GM21786 (cell line): ENCODE data around the gene RAB40B.

Experiments used
- ATAC-seq: cut with Tn5 transposase; IDR thresholded peaks from one replicate; pipeline ENCODE4 v1.9.1; 2021; ENCODE audit not compliant: unreplicated experiment

RAB40B gene

GRCh38 chr17:82653651-82654528 is 44.6 kb downstream of the RAB40B start:
- ATAC-seq = no peak

- no peak for ATAC-seq
These were observed 47.8 kb downstream of the RAB40B start for GRCh38 chr17:82650723-82651122.

GRCh38 chr17:82649501-82650261 is 48.8 kb downstream of the RAB40B start:
- no peak for ATAC-seq

GRCh38 chr17:82648742-82649331 is 49.7 kb downstream of the RAB40B start:
- no peak for ATAC-seq

- ATAC-seq = peak; percentile 90
These were observed 50.3 kb downstream of the RAB40B start, which contains the start of gene WDR45B for GRCh38 chr17:82648165-82648668. WDR45B (minus strand) TSS chr17:82648444; CDS start chr17:82648340, 104 bp downstream.

- ATAC-seq = peak; percentile 34
These were observed 50.8 kb downstream of the RAB40B start for GRCh38 chr17:82647593-82648164.

- no peak for ATAC-seq
These were observed 53.0 kb downstream of the RAB40B start for GRCh38 chr17:82645516-82645915.

- ATAC-seq = no peak
These were observed 54.4 kb downstream of the RAB40B start for GRCh38 chr17:82644148-82644547.

- ATAC-seq = no peak
These were observed 56.5 kb downstream of the RAB40B start for GRCh38 chr17:82642022-82642421.

- no peak for ATAC-seq
These were observed 58.5 kb downstream of the RAB40B start for GRCh38 chr17:82640036-82640435.

GRCh38 chr17:82639628-82640027 is 58.9 kb downstream of the RAB40B start:
- no peak for ATAC-seq

GRCh38 chr17:82638183-82638773 is 60.2 kb downstream of the RAB40B start:
- ATAC-seq = no peak

GRCh38 chr17:82636626-82637598 is 61.6 kb downstream of the RAB40B start:
- no peak for ATAC-seq

GRCh38 chr17:82633343-82633742 is 65.2 kb downstream of the RAB40B start:
- ATAC-seq = no peak

GRCh38 chr17:82632451-82632850 is 66.0 kb downstream of the RAB40B start:
- no peak for ATAC-seq

- ATAC-seq = no peak
These were observed 67.0 kb downstream of the RAB40B start for GRCh38 chr17:82631544-82631943.

GRCh38 chr17:82630212-82630611 is 68.3 kb downstream of the RAB40B start:
- no peak for ATAC-seq

GRCh38 chr17:82629748-82630147 is 68.8 kb downstream of the RAB40B start:
- no peak for ATAC-seq

- no peak for ATAC-seq
These were observed 71.1 kb downstream of the RAB40B start for GRCh38 chr17:82627405-82627804.
